Liver (tissue), 2 donors: Measurements from ENCODE around the gene MMP23B.

Experiments used
- RAD21 ChIP-seq, 2 donors: IDR thresholded peaks; 2 replicates each; pipeline ENCODE4 v1.6.1; 2016; ENCODE audit warnings: antibody characterized with exemption in 2 of 2, mild to moderate bottlenecking in 2 of 2
- REST ChIP-seq: IDR thresholded peaks from 2 replicates; pipeline ENCODE4 v1.6.1; 2016; ENCODE audit warnings: antibody characterized with exemption, mild to moderate bottlenecking
- SP1 ChIP-seq: IDR thresholded peaks from 2 replicates; pipeline ENCODE4 v1.6.1; 2018; ENCODE audit warnings: antibody characterized with exemption, mild to moderate bottlenecking
- donor health status: healthy.

- TF ChIP-seq RAD21 (IDR thresholded peaks at IDR 0.05) (peak in 1 of 2 donors; percentile 25), SP1 (no peak), REST (no peak)
Observed at GRCh38 chr1:1665815-1666251, 33.9 kb downstream of the MMP23B start.
